OCI-M2 (cell line): ENCODE measurements around the gene CEBPE.

Experiments
- DNase-seq: peaks from one replicate; lab custom pipeline; 2025; ENCODE audit not compliant: unreplicated experiment; lab: John Stamatoyannopoulos, UW

The CEBPE gene

DNA sequence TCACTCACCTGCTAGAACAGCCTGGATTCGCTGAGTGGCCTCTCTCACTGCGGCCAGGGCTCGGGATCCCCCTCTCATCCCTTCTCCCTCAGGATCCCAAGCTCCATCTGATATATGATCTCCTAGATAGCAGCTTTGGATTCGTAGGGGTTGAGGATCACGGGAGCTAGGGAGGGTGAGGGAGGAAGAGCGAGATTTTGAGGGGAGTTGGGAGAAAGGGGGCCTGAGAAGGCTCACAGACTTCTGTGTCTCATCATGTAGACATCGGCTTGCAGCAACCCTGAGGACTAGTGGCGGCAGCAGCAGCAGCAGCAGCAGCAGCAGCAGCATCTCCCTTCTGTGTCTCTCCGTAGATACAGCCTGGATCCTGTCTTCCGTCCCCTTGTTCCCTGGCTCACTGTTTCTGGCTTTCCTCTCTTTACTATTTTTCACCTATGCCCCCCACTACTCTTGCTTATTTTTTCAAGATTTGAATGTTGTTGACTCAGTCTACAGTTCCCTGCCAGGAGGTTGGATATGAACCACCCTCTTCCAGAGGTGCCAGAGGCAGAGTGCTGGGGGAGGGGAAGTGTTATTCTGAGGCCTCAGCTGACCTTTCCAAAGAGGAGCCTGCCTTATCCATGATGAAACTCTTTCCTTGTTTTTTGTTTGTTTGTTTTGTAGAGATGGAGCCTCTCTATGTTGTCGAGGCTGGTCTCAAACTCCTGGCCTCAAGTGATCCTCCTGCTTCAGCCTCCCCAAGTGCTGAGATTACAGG, 14.3 kb downstream of the CEBPE start, which contains the start of gene CIROP:
Gene CIROP, minus strand, starts transcription at position 399 of the 757 bp plus-strand sequence. Its CDS starts 69 bp downstream, at position 330.
- DNase-seq = no peak

DNA sequence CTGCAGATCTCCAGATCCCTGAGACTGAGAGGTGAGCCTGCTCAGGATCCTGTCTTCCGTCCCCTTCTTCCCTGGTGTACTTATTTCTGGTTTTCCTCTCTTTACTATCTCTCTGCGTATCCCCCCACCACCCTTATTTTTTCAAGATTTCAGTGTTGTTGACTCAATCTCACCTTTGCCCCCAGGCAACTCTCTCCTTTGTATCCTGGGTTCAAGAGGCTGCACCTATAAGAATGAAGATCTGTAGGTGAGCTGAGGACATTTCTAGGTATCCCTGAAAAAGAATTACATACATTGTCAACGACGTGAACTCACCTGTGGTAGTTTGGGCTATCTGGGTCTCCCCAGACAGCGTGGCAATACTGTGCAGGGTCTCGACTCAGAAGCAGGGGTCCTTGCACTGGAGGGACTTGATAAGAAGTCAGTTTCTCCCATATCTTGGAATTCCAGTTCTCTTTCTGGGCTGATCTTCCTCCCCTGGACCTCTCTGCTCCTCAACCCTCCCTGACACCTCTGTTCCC, 14.9 kb downstream of the CEBPE start:
- DNase-seq = no peak

DNA sequence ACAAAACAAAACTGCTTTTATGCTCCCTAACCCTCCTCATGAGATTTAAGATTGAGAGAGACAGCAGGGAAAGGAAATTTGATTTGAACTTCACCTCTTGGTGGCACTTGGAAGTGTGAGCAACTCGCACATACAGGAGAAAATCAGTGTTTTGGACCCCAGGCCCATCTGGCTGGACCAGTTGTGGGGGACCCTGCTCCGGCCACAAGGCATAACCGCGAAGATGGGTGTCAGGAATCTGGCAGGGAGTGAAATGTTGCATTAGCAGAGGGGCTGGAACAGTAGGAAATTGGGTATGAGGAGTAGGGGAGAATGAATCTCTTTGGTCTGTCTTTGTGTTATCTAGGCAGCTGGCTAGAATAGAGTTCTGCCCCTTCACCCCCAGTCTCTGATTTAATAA, 15.5 kb downstream of the CEBPE start:
- DNase-seq = no peak

DNA sequence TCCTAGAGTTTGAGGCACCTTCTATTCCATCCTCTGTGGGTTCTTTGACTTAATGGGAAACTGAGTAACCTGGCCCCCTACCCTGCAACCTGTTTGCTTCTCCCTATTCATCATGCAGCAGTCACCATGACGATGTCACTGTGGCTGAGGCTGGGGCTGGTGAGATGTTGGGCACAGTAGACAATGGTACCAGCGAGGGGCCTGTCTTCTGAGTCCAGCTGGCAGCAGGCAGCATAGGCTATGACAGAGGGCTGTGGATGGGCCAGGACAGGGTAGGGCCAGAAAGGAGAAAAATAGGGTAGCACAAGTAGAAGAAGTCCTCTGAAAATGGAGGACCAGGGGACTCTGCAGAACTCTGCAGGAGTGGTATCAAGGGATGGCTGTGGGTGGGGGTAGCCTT, 16.3 kb downstream of the CEBPE start:
- DNase-seq = no peak

DNA sequence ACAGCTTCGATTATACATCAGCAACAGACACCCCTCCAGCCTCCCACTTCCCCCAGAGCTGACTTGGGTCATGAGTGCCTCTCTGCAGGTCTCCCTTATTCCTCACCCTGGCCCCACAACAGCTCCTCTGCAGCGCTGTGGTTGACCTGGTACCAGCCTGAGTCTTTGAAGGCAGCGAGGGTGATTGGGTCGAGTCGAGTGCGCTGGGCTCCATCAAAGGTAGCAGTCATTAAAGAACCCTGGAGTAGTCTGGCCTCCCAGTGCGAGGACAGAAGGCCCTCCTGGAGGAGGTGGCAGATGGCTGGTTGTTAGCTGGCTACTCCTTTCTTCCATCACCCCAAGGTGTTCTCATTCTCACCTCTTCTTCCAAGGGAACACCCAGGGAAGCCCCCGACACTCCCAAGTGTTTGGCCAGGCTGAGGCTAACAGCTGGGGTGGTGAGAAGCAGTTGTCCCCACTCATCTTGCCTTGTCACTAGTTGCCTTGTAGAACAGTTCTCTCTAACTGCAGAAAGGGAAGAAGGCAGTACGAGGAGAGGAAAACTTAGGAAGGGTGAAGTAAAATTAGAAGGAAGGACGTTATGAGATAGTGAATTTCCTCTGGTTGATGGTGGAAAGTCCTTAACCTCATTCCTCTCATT, 16.9 kb downstream of the CEBPE start:
- DNase-seq = no peak

DNA sequence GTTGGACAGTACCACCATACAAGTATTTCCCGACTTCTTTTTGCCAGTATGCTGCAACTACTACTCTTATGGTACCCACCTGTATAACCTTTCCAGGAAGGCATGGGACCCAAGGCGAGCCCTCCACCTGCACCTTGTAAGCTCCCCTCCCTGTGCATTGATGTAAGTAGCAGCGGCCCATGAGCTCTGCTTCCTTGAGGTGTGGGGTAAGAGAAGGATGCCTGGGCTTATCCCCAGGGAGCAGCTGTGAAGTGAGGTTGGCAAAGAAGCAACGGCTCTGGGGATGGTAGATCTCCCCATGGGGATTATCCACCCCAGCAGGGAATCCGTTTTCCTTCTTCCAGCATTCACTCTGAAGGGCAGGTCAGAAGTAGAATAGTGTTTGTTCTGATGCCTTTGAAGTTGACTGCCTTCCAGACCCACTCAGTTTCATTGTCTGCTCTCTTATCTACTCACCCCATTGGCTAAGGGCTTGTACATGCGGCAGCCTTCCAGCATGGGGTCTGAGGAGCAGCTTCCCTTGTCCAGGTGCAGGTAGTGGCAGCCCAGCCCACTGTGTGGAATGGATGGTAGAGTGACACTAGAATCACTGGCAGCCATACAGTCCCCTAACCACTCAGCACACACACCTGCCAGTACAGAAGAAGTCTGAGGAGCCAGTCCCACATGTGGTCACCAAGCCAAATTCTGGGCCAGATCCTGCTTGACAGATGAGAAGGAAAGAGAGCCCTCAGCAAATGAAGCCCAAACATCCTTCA, 17.7 kb downstream of the CEBPE start:
- DNase-seq = no peak

DNA sequence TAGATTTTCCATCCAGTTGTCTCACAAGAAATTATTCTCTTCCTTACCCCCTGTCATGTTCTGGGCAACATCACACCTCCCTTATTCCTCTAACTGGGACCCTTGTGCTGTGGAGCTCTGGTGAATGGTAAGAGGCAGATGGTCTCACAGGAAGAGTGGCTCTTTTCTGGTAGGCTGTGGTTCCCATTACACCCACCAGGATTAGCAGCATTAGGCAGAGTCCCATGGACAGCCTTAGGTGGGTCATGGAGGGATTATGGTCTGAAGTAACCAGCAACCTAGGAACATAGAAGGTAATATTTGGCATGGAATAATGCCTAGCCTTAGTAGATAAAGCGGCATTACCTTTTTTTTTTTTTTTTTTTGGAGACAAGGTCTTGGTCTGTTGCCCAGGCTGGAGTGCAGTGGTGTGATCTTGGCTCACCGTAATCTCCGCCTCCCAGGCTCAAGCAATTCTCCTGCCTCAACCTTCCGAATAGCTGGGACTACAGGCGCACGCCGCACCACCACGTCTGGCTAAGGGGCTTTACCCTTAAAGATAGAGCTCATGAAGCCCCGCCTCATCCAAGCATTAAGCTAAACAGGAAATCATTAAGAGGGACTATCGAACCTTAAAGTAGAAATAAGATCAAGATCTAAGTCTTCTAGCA, 19.7 kb downstream of the CEBPE start:
- DNase-seq = no peak

DNA sequence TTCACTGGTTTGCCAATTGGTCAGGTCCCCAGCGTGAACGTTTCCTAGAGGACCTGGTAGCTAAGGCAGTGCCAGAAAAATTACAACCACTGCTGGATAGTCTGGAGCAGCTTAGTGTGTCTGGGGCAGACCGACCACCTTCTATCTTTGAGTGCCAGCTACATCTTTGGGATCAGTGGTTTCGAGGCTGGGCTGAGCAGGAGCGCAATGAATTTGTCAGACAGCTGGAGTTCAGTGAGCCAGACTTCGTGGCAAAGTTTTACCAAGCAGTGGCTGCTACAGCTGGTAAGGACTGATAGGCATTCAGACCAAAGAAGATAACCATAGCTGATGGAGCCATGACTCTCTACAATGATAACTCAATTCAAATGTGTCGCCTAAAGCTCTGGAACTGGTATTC, 21.3 kb downstream of the CEBPE start:
- no peak for DNase-seq

DNA sequence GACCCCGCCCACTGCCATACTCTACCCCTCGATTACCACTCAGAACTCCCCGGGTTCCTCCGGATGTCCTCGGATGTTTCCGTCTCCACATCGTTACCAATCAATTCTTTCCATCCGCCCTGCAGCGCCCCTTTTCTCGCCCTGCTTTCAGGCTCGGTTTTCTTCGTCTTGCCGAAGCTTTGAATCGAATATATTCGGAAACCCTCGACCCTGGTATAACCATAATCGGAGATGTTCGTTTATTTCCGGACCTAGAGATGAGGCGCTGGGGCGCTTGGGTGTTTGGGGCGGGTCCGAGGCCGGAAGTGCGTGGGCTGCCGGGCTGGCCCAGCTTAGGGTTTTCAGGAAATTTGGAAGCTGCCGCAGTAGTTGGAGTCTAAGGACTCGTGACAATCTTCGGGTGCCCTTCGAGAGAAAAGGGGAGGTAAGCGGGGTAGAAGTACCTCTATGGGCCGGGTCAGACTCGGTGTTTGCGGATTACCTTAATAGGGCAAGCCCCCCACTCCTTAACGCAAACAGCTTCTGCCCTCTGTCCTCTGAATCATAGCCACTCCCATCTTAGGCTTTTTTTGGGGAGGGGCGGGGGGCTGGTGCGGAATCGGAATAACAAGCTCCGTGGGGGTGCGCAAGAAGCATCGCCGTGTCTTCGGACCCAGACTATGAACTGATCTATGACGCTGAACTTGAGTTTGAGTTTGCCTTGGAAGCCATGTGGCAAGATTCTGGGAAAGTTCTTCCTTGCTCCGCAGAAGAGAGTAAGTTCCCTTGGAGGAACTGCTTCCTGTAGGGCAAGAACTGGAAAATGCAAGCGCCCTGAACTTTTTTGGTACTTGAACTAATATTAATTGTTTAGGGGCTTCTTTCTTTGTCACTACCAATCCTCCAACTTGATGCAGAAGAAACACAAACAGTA, 23.6 kb downstream of the CEBPE start, which contains the start of gene C14orf119:
Gene C14orf119, plus strand, starts transcription at position 310 of the 913 bp plus-strand sequence. CDS start 2,154 bp downstream, outside the sequence.
- DNase-seq = no peak

DNA sequence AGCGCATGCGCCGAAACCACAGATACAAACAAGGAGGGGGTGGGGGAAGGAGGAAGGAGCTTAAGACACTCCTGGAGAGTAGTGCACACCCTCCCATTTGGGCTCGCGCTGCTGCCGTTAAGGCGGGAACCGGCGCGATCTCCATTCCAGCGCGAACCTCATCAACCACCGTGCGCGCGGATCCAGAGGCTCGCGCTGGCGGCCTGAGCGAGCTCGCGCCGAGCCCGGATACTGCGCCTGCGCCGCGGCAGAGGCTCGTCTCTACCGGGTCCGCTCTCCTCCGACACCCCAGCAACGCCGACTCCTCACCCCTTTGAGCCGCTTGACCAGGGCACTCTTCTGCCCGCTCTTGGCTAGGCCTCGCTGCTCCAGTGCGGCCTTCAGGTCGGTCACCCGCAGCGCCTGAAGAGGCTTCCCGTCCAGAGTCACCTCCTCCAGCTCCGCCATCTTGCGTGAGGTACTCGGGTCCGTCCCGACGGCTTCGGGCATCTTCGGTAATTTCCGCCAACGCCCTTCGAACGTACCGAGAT, 24.3 kb downstream of the CEBPE start, which contains the start of gene ACIN1:
Gene ACIN1, minus strand, starts transcription at position 471 of the 530 bp plus-strand sequence. Its CDS starts 24 bp downstream, at position 447.
- DNase-seq = no peak

DNA sequence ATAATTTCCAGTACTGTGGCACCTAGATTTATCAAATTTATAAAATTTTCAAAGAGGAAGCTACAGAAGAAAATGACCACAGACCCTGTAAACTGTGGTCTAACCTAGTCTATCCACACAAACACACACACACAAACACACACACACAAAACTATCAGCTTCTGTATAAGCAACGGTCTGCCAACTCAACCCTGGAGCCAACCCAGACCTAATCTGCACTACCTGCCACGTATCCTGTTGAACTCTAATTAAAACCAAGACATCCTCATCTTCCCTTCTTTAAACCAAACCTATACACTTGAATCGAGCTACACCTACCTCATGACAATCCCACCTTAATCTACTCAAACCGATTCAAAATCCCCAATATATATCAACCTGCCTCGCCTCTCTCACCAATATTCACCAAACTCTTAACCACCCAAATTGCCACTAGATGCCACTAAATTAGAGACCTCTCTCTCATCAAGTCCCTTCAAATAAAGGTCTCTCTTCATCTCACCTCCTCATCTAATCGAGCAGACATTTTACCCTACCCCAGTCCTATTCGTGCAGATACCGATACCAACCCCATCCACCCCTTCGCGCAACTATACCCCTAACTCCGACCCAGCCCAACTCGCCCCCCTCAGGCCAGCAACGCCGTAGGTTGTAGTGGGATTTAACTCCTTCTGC, 24.9 kb downstream of the CEBPE start:
- no peak for DNase-seq

DNA sequence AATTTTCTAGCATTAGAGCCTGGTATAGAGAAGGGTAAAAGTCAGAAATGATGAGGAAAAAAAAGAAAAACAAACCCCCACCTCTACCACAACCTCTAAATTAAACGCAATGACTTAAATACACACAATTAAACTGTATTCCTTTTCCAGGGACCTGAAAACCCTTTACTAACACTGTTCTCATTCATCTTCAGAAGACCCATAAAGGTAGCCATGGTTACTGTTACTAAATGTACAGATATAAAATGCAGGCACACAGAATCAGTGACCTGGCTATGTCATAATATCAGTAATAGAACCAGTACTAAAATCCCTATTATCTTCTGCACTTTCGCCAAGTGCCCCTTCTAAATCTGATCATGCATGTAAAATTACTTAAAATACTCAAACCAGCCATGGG, 25.5 kb downstream of the CEBPE start:
- no peak for DNase-seq

DNA sequence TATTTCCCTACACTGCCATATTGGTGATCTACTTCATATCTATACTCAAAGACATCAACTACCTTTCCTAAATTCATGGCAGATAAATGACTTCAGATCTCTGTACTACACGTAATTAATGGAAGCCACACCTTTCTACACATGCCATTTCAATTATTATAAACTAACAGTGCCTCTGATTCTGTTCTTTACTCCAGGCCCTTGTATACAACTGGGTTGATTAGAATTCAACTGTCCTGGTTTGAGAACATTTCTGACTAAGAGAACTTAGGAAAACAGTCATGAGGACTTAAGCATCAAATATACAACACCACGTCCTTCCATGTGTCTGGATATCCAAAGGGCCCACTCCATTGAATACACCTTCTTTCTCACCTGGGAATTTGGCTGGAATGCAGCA, 26.0 kb downstream of the CEBPE start:
- no peak for DNase-seq

DNA sequence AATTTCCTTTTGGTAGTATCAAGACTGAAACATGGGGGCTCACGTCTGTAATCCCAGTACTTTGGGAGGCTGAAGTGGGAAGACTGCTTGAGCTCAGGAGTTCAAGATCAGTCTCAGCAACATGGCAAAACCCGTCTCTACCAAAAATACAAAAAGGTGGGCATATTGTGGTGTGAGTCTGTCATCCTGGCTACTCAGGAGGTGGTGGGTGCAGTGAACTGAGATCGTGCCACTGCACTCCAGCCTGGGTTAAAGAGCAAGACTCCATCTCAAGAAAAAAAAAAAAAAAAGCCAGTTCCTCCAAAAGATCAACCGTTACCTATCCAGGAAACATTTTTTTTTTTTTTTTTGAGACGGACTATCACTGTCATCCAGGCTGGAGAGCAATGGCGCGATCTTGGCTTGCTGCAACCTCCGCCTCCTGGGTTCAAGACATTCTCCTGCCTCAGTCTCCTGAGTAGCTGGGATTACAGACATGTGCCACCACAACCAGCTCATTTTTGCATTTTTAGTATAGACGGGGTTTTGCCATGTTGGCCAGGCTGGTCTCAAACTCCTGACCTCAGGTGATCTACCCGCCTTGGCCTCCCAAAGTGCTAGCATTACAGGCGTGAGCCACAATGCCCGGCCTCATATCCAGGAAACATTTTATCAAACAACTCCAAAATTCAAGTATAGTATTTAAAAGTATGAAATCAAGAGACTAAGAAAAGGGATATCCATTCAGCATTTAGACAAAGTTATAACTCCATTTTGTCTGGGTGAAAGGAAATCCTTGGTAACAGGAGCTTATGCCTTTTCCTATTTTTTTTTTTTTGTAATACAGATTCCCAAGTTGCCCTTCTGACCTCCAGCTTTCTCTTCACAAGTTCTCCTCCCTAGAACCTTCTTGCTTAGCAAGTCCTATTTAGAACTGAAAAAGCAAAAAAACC, 27.5 kb downstream of the CEBPE start:
- DNase-seq = no peak

DNA sequence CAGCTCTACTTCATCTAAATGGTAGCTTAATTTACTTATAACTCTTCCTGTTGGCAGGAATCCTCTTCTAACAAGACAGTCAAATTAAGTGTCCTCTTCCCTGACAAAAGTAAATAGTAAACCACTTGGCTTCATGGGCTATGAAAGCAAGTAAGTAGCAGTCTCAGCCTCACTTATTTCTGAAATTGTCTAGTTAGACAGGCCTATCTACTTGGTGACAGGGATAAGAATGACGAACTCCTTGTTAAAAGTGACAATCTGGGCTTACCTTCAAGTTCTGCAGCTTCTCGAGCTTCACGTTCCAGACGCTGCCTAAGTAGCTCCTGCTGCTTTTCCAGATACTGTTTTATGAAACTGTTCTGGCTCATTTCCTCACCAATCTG, 28.8 kb downstream of the CEBPE start:
- no peak for DNase-seq

DNA sequence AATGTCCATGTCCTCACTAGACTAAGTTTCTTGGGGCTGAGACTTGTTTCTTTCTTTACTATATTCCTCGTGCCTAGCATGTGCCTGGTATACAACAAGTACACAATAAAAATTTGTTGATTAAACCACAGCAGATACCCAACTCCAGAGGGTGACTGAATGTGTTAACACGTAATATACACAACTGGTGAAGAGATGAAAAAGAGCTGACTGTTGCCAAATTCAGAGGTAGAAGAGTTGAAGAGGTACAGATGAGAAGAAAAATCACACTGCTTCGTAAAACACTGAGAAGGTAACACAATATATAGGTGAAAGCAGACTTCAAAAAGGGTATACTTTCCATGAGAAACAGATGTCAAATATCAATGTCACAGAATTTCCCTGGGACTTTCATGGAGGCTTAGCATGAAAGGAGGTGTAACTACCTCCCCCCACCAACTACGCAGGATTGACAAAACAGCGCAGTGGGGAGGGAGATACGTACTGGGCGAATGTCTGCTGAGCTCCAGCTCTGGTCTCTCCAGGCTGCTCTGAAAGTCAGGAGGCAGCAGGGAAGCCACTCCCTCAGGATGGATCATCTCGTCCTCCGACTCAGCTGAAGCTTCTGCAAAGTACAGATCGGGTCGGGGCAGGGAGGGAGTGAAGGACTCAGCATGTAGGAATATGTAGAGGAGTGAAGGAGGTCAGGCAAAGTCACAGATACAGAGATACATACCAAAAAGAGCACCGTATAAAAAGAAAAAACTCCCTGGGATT, 29.4 kb downstream of the CEBPE start:
- no peak for DNase-seq

DNA sequence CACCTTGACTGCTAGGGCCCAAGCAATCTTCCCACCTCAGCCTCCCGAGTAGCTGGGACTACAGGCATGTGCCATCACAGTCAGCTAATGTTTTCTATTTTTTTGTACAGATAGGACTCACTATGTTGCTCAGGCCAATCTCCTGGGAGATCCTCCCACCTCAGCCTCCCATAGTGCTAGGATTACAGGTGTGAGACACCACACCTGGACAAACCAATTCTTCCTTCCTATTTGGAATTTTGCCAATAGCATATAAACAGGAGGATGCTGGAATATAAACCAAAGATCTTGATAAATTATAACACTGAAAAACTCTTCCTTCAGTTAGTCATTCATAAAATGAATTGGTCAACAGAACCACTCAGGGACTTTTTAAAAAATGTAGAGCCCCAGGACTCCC, 32.5 kb downstream of the CEBPE start:
- DNase-seq = no peak
